ENCODE results near the gene TSPAN9.

DNA sequence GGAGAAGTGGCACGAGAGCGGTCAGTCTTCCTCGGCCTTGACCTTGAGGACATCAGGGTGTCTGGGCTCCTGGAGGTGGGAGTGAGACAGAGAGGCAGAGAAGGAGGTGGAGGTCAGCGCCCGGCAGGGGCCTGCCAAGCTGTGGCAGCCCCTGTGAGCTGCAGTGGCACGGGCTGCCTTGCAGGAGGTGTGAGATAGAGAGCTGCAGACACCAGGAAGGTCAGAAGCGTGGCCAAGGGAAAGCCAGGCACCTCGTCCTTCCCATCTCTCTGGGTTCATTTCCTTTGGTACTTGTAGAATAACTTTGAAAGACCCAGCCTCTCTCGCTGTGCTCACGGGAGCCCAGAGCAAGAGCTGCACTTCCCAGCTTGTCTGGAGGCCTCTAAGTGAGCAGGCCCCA lies 98.1 kb downstream of the TSPAN9 start:
- TF ChIP-seq EZH2phosphoT487 (IDR thresholded peaks at IDR 0.05; ENCODE audit: borderline replicate concordance, low read length): no peak
- TF ChIP-seq, protein P1, sequence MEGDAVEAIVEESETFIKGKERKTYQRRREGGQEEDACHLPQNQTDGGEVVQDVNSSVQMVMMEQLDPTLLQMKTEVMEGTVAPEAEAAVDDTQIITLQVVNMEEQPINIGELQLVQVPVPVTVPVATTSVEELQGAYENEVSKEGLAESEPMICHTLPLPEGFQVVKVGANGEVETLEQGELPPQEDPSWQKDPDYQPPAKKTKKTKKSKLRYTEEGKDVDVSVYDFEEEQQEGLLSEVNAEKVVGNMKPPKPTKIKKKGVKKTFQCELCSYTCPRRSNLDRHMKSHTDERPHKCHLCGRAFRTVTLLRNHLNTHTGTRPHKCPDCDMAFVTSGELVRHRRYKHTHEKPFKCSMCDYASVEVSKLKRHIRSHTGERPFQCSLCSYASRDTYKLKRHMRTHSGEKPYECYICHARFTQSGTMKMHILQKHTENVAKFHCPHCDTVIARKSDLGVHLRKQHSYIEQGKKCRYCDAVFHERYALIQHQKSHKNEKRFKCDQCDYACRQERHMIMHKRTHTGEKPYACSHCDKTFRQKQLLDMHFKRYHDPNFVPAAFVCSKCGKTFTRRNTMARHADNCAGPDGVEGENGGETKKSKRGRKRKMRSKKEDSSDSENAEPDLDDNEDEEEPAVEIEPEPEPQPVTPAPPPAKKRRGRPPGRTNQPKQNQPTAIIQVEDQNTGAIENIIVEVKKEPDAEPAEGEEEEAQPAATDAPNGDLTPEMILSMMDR (IDR thresholded peaks at IDR 0.05; ENCODE audit: low read depth, low read length, poor library complexity, severe bottlenecking): no peak

Data from DOHH2 (cell line).